Right atrium auricular region (tissue), 2 donors: ENCODE results near the gene OSGIN1. TPM values are rescaled to one million over a fixed set of nuclear protein-coding genes. Genes with fewer than 3 reads are reported as not detected.

Experiments
- DNase-seq: peaks from one replicate; pipeline ENCODE4 v3.0.0-alpha.2; 2019; ENCODE audit warnings: low spot score
- H3K27ac ChIP-seq, 2 donors: fragments of 200-600 bp; sonication (generic); 1 replicate in 1 of 2; 2 replicates in 1 of 2; pipeline ENCODE4 v1.5.1; 2016 to 2019
- H3K27me3 ChIP-seq, 2 donors: fragments of 200-600 bp; sonication (generic); one replicate each; pipeline versions ENCODE4 v1.5.1 to v1.6.0; 2017 to 2019
- H3K36me3 ChIP-seq: fragments of 200-600 bp; sonication (generic); one replicate; pipeline ENCODE4 v1.5.1; 2016
- H3K4me1 ChIP-seq, 2 donors: fragments of 200-600 bp; sonication (generic); one replicate each; pipeline versions ENCODE4 v1.5.1 to v1.6.0; 2017 to 2019
- H3K4me3 ChIP-seq, 2 donors: fragments of 200-600 bp; sonication (generic); 1 replicate in 1 of 2; 2 replicates in 1 of 2; pipeline ENCODE4 v1.5.1; 2017 to 2019; ENCODE audit warnings: mild to moderate bottlenecking in 1 of 2, moderate library complexity in 1 of 2
- H3K9me3 ChIP-seq, 2 donors: fragments of 200-600 bp; sonication (generic); one replicate each; pipeline ENCODE4 v1.5.1; 2019
- CTCF ChIP-seq, 2 donors: fragments of 200-600 bp; sonication (generic); IDR thresholded peaks; one replicate each; pipeline ENCODE4 v1.5.1; 2019; ENCODE audit warnings: antibody characterized with exemption in 2 of 2
- total RNA-seq, 2 donors: library from RNA; depleted of rRNA; stranded (reverse); fragments of >200 nt; gene quantifications; one replicate each; pipeline ENCODE4 v1.1.0, GENCODE V29; 2016

OSGIN1 gene
- total RNA-seq, 2 donors from 2014 or later = 6.0 to 6.5 TPM

- no peaks in the 10 kb centered on the region for H3K27me3 ChIP-seq
- no peak overlapping the region for H3K27ac ChIP-seq
- H3K4me1 ChIP-seq = no peaks in the 10 kb centered on the region
- H3K36me3 ChIP-seq = peaks cover 37% of the 10 kb centered on the region
- no peak overlapping the region for H3K4me3 ChIP-seq
- H3K9me3 ChIP-seq = no peaks in the 10 kb centered on the region
- no peak for DNase-seq
- TF ChIP-seq CTCF (IDR thresholded peaks at IDR 0.05) = no peak
Observed at GRCh38 chr16:83961591-83961990, 8.6 kb downstream of the OSGIN1 start.

GRCh38 chr16:83963277-83964119 is 10.5 kb downstream of the OSGIN1 start:
- Histone ChIP-seq H3K9me3 (no peaks in the 10 kb centered on the region), H3K36me3 (peaks cover 37% of the 10 kb centered on the region), H3K27ac (no peak overlapping the region), H3K27me3 (no peaks in the 10 kb centered on the region), H3K4me3 (no peak overlapping the region), H3K4me1 (no peaks in the 10 kb centered on the region)
- no peak for TF ChIP-seq CTCF (IDR thresholded peaks at IDR 0.05)
- no peak for DNase-seq

- DNase-seq = no peak
Observed at GRCh38 chr16:83964684-83965443, 11.8 kb downstream of the OSGIN1 start.

GRCh38 chr16:83965444-83966152 is 12.6 kb downstream of the OSGIN1 start:
- Histone ChIP-seq H3K27me3 (no peaks in the 10 kb centered on the region), H3K9me3 (no peaks in the 10 kb centered on the region), H3K4me1 (no peaks in the 10 kb centered on the region), H3K4me3 (no peak overlapping the region), H3K27ac (no peak overlapping the region), H3K36me3 (peaks cover 20% of the 10 kb centered on the region)
- DNase-seq = no peak
- no peak for TF ChIP-seq CTCF (IDR thresholded peaks at IDR 0.05)

More at GRCh38 chr16:83964684-83965443, 11.8 kb downstream of the OSGIN1 start:
- no peaks in the 10 kb centered on the region for H3K27me3 ChIP-seq
- no peak for TF ChIP-seq CTCF (IDR thresholded peaks at IDR 0.05)
- H3K36me3 ChIP-seq = peaks cover 27% of the 10 kb centered on the region
- H3K4me1 ChIP-seq = no peaks in the 10 kb centered on the region
- H3K4me3 ChIP-seq = no peak overlapping the region
- no peaks in the 10 kb centered on the region for H3K9me3 ChIP-seq
- H3K27ac ChIP-seq = no peak overlapping the region

GRCh38 chr16:83966153-83966696 is 13.2 kb downstream of the OSGIN1 start:
- H3K4me1 ChIP-seq = no peaks in the 10 kb centered on the region

More at GRCh38 chr16:83966153-83966696, 13.2 kb downstream of the OSGIN1 start:
- Histone ChIP-seq H3K4me3 (no peak overlapping the region), H3K9me3 (no peaks in the 10 kb centered on the region), H3K27ac (no peak overlapping the region), H3K36me3 (peaks cover 16% of the 10 kb centered on the region), H3K27me3 (no peaks in the 10 kb centered on the region)
- no peak for TF ChIP-seq CTCF (IDR thresholded peaks at IDR 0.05)
- no peak for DNase-seq
